H9 (cell line): ENCODE data around the gene EPGN. TPM values are rescaled to one million over a fixed set of nuclear protein-coding genes. Genes with fewer than 3 reads are reported as not detected.

ENCODE experiments used
- DNase-seq: peaks from one replicate; pipeline ENCODE4 v3.0.0-alpha.2; 2017
- H2AFZ ChIP-seq: one replicate; pipeline ENCODE4 v1.6.1; 2013; ENCODE audit warnings: mild to moderate bottlenecking, low read length, control low read depth, moderate library complexity
- H2AK5ac ChIP-seq: 2 replicates; pipeline ENCODE4 v1.6.1; 2013; ENCODE audit warnings: low read length, control low read depth, mixed read lengths; ENCODE audit not compliant: insufficient read length
- H2BK120ac ChIP-seq: one replicate; pipeline ENCODE4 v1.6.1; 2013; ENCODE audit warnings: low read depth, mild to moderate bottlenecking, low read length, control low read depth, inconsistent platforms; ENCODE audit not compliant: poor library complexity, severe bottlenecking
- H2BK12ac ChIP-seq: 2 replicates; pipeline ENCODE4 v1.6.1; 2013; ENCODE audit warnings: low read length, control low read depth, mixed read lengths, low read depth; ENCODE audit not compliant: insufficient read length
- H2BK15ac ChIP-seq: 2 replicates; pipeline ENCODE4 v1.6.1; 2013; ENCODE audit warnings: low read depth, low read length, control low read depth
- H2BK20ac ChIP-seq: one replicate; pipeline ENCODE4 v1.6.1; 2013; ENCODE audit warnings: low read depth, mild to moderate bottlenecking, low read length, control low read depth, inconsistent platforms; ENCODE audit not compliant: poor library complexity, severe bottlenecking
- H2BK5ac ChIP-seq: 2 replicates; pipeline ENCODE4 v1.6.1; 2013; ENCODE audit warnings: low read length, control low read depth, mixed read lengths; ENCODE audit not compliant: insufficient read length
- H3K14ac ChIP-seq: 2 replicates; pipeline ENCODE4 v1.6.1; 2013; ENCODE audit warnings: low read length, control low read depth; ENCODE audit not compliant: insufficient read depth
- H3K18ac ChIP-seq: 2 replicates; pipeline ENCODE4 v1.6.1; 2013; ENCODE audit warnings: low read depth, mild to moderate bottlenecking, mixed read lengths, low read length, control low read depth; ENCODE audit not compliant: insufficient read length
- H3K23ac ChIP-seq: 2 replicates; pipeline ENCODE4 v1.6.1; 2013; ENCODE audit warnings: low read length, control low read depth, mixed read lengths, low read depth; ENCODE audit not compliant: insufficient read length
- H3K23me2 ChIP-seq: 2 replicates; pipeline ENCODE4 v1.6.1; 2013; ENCODE audit warnings: low read depth, mild to moderate bottlenecking, mixed read lengths, low read length, control low read depth; ENCODE audit not compliant: insufficient read length, poor library complexity, severe bottlenecking
- H3K27ac ChIP-seq: 2 replicates; pipeline ENCODE4 v1.5.1; 2013; ENCODE audit warnings: low read length, control low read depth, mixed read lengths, low read depth; ENCODE audit not compliant: insufficient read length
- H3K27me3 ChIP-seq: 2 replicates; pipeline ENCODE4 v1.6.1; 2013; ENCODE audit warnings: low read length, control low read depth, inconsistent platforms; ENCODE audit not compliant: insufficient read depth
- H3K4ac ChIP-seq: 2 replicates; pipeline ENCODE4 v1.6.1; 2013; ENCODE audit warnings: low read depth, mild to moderate bottlenecking, control low read depth, inconsistent platforms, low read length, moderate library complexity
- H3K4me1 ChIP-seq: 2 replicates; pipeline ENCODE4 v1.6.1; 2013; ENCODE audit warnings: low read length, control low read depth, inconsistent platforms; ENCODE audit not compliant: insufficient read depth
- H3K4me2 ChIP-seq: 2 replicates; pipeline ENCODE4 v1.6.1; 2013; ENCODE audit warnings: low read length, control low read depth, mixed read lengths; ENCODE audit not compliant: insufficient read length, insufficient read depth
- H3K56ac ChIP-seq: 2 replicates; pipeline ENCODE4 v1.6.1; 2013; ENCODE audit warnings: low read depth, mild to moderate bottlenecking, mixed read lengths, low read length, control low read depth; ENCODE audit not compliant: insufficient read length
- H3K79me1 ChIP-seq: 2 replicates; pipeline ENCODE4 v1.6.1; 2013; ENCODE audit warnings: low read depth, mild to moderate bottlenecking, moderate library complexity, low read length, control low read depth, inconsistent platforms; ENCODE audit not compliant: insufficient read depth, poor library complexity, severe bottlenecking
- H3K79me2 ChIP-seq: 2 replicates; pipeline ENCODE4 v1.6.1; 2013; ENCODE audit warnings: low read length, control low read depth, inconsistent platforms; ENCODE audit not compliant: insufficient read depth
- H3K9ac ChIP-seq: 2 replicates; pipeline ENCODE4 v1.6.1; 2013; ENCODE audit warnings: low read length, control low read depth, mixed read lengths; ENCODE audit not compliant: insufficient read length; ENCODE audit errors: extremely low read depth
- H3K9me3 ChIP-seq: one replicate; pipeline ENCODE4 v1.6.1; 2013; ENCODE audit warnings: low read depth, low read length, inconsistent platforms; ENCODE audit not compliant: control insufficient read depth
- H3T11ph ChIP-seq: one replicate; pipeline ENCODE4 v1.6.1; 2013; ENCODE audit warnings: mild to moderate bottlenecking, low read length, control low read depth, inconsistent platforms
- H4K20me1 ChIP-seq: one replicate; pipeline ENCODE4 v1.6.1; 2013; ENCODE audit not compliant: control insufficient read depth, insufficient read length, insufficient read depth
- H4K5ac ChIP-seq: 2 replicates; pipeline ENCODE4 v1.6.1; 2013; ENCODE audit warnings: low read depth, mild to moderate bottlenecking, mixed read lengths, low read length, control low read depth; ENCODE audit not compliant: insufficient read length
- H4K8ac ChIP-seq: replicated peaks from 2 replicates; pipeline ENCODE4 v1.6.1; 2013; ENCODE audit warnings: low read length, control low read depth, mixed read lengths, low read depth; ENCODE audit not compliant: insufficient read length
- H4K91ac ChIP-seq: 2 replicates; pipeline ENCODE4 v1.6.1; 2013; ENCODE audit warnings: low read depth, mild to moderate bottlenecking, moderate library complexity, mixed read lengths, low read length, control low read depth; ENCODE audit not compliant: insufficient read length
- H3K27ac Mint-ChIP-seq, 3 experiments: 2 replicates in 2 of 3; 3 replicates in 1 of 3; pipeline ENCODE4 v1.8.0; 2020 to 2021; ENCODE audit warnings: mixed read lengths in 3 of 3, mild to moderate bottlenecking in 1 of 3, moderate library complexity in 1 of 3
- H3K27me3 Mint-ChIP-seq: 2 replicates; pipeline ENCODE4 v1.8.0; 2021; ENCODE audit warnings: low read depth, mild to moderate bottlenecking, moderate library complexity, mixed read lengths
- H3K36me3 Mint-ChIP-seq, 3 experiments: 2 replicates in 2 of 3; 3 replicates in 1 of 3; pipeline ENCODE4 v1.8.0; 2020 to 2021; ENCODE audit warnings: low read depth in 3 of 3, mixed read lengths in 3 of 3; ENCODE audit not compliant: insufficient read depth in 1 of 3
- H3K4me1 Mint-ChIP-seq, 2 experiments: 2 replicates each; pipeline ENCODE4 v1.8.0; 2020; ENCODE audit warnings: mixed read lengths in 2 of 2
- H3K4me3 Mint-ChIP-seq, 2 experiments: 2 replicates in 1 of 2; 3 replicates in 1 of 2; pipeline ENCODE4 v1.8.0; 2020 to 2021; ENCODE audit warnings: mild to moderate bottlenecking in 2 of 2, mixed read lengths in 2 of 2, moderate library complexity in 1 of 2
- H3K9me3 Mint-ChIP-seq, 2 experiments: 2 replicates in 1 of 2; 3 replicates in 1 of 2; pipeline ENCODE4 v1.8.0; 2020; ENCODE audit warnings: mild to moderate bottlenecking in 2 of 2, mixed read lengths in 2 of 2, moderate library complexity in 1 of 2
- CTCF ChIP-seq: fragments of 200-600 bp; sonication (generic); conservative IDR thresholded peaks from 3 replicates; pipeline ENCODE4 v1.8.0; 2021; ENCODE audit warnings: antibody characterized with exemption, mild to moderate bottlenecking
- total RNA-seq: library from RNA; stranded (reverse); gene quantifications from 2 replicates; pipeline ENCODE4 v1.2.1, GENCODE V29; 2021

The EPGN gene
- total RNA-seq, 1 experiment from 2014 or later, result not detected

DNA sequence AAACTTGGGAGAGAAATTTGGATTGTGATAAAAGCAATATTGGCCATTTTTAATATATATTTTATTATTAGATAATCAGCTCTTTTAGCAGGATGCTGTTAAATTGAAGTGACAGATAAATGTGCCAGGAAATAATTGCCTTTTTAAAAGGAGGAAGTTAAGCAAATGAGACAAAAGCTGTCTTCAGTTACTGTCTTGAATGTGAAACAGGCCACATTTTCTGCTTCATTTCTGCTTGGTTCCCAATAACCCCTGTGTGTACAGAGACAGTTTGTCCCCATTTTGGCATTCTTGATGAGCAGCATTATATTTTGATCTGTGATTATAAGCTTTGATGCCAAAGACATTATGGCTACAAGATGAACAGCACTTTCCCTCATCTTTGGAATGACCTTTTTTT lies 953 bp downstream of the EPGN start:
- no peak overlapping the region for H3K4me3 Mint-ChIP-seq
- no peak for DNase-seq
- Histone ChIP-seq H4K91ac (no peak overlapping the region), H3K14ac (no peak overlapping the region), H3K23ac (no peak overlapping the region), H3K27me3 (no peaks in the 10 kb centered on the region), H3K56ac (no peak overlapping the region), H2AFZ (no peak overlapping the region), H3K9ac (no peak overlapping the region), H2BK20ac (no peak overlapping the region), H3K23me2 (no peaks in the 10 kb centered on the region), H2BK12ac (no peak overlapping the region), H3K4me2 (no peak overlapping the region), H3T11ph (no peak overlapping the region), H3K79me1 (no peaks in the 10 kb centered on the region), H2BK5ac (no peak overlapping the region), H4K8ac (no peak overlapping the region), H2BK120ac (no peak overlapping the region), H3K18ac (no peak overlapping the region), H2AK5ac (no peak overlapping the region), H3K9me3 (no peaks in the 10 kb centered on the region), H4K20me1 (no peaks in the 10 kb centered on the region), H4K5ac (no peak overlapping the region), H3K4ac (no peak overlapping the region), H2BK15ac (no peak overlapping the region), H3K79me2 (no peaks in the 10 kb centered on the region), H3K27ac (no peak overlapping the region), H3K4me1 (no peaks in the 10 kb centered on the region)
- H3K9me3 Mint-ChIP-seq, result no peaks in the 10 kb centered on the region
- no peaks in the 10 kb centered on the region for H3K36me3 Mint-ChIP-seq
- H3K27me3 Mint-ChIP-seq, result no peaks in the 10 kb centered on the region
- H3K4me1 Mint-ChIP-seq, result 0 out of 4 replicates have a peak, but pooled peaks cover 0 to 2% of the 10 kb centered on the region in 2 experiments
- H3K27ac Mint-ChIP-seq, result no peak overlapping the region
- TF ChIP-seq CTCF, result no peak
